GM12873 (cell line): Measurements from ENCODE around the gene ZNF775.

Experiments
- CTCF ChIP-seq: IDR thresholded peaks from 2 replicates; pipeline ENCODE4 v1.5.1; 2012; ENCODE audit warnings: low read depth, mild to moderate bottlenecking, moderate library complexity, low read length, control low read depth; ENCODE audit not compliant: insufficient read depth; ENCODE audit errors: missing control alignments

Gene ZNF775

GRCh38 chr7:150335774-150336112 lies 43.4 kb upstream of the ZNF775 start:
- TF ChIP-seq CTCF: no peak

GRCh38 chr7:150336746-150337145 lies 42.4 kb upstream of the ZNF775 start:
- TF ChIP-seq CTCF: no peak

GRCh38 chr7:150337179-150337578 lies 42.0 kb upstream of the ZNF775 start:
- TF ChIP-seq CTCF: no peak

GRCh38 chr7:150337659-150338081 lies 41.5 kb upstream of the ZNF775 start:
- TF ChIP-seq CTCF: no peak

- TF ChIP-seq CTCF: no peak
These were observed 40.8 kb upstream of the ZNF775 start for GRCh38 chr7:150338166-150338829.

- TF ChIP-seq CTCF: no peak
These were observed 39.7 kb upstream of the ZNF775 start for GRCh38 chr7:150339409-150339809.

GRCh38 chr7:150340024-150340749 lies 38.9 kb upstream of the ZNF775 start:
- no peak for TF ChIP-seq CTCF
